Jurkat, Clone E6-1 (cell line): ENCODE results near the gene SLC2A4RG.
"Not testable (repeated sequence)": the region's sequence is repeated elsewhere in the genome, so short reads cannot be mapped to it uniquely, and the experiment has no call there.

Source experiments
- DNase-seq: peaks from one replicate; pipeline ENCODE4 v3.0.0-alpha.2; 2011; ENCODE audit warnings: low read depth, low spot score
- H3K4me3 ChIP-seq: 2 replicates; pipeline ENCODE4 v1.5.1; 2011; ENCODE audit warnings: mild to moderate bottlenecking, low read length, control low read depth, moderate library complexity

The SLC2A4RG gene

DNA sequence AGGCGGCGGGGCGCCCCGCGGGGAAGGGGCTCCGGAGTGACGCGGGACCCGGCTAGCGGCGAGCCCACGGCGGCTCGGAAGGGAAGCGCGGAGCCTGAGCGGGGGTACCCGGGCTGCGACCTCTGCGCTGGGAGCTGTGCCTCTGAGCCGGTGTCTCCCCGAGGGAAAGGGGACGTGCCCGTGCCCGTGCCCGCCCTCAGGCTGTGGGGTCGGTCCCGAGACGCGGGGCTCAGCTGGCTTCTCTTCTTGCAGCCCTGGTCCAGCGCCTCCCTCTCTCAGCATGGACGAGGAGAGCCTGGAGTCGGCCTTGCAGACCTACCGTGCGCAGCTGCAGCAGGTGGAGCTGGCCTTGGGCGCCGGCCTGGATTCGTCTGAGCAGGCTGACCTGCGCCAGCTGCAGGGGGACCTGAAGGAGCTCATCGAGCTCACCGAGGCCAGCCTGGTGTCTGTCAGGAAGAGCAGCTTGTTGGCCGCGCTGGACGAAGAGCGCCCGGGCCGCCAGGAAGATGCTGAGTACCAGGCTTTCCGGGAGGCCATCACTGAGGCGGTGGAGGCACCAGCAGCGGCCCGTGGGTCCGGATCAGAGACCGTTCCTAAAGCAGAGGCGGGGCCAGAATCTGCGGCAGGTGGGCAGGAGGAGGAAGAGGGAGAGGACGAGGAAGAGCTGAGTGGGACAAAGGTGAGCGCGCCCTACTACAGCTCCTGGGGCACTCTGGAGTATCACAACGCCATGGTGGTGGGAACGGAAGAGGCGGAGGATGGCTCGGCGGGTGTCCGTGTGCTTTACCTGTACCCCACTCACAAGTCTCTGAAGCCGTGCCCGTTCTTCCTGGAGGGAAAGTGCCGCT, 31.1 kb upstream of the SLC2A4RG start:
- peak overlapping the region; percentile 84 for H3K4me3 ChIP-seq
- no peak for DNase-seq

DNA sequence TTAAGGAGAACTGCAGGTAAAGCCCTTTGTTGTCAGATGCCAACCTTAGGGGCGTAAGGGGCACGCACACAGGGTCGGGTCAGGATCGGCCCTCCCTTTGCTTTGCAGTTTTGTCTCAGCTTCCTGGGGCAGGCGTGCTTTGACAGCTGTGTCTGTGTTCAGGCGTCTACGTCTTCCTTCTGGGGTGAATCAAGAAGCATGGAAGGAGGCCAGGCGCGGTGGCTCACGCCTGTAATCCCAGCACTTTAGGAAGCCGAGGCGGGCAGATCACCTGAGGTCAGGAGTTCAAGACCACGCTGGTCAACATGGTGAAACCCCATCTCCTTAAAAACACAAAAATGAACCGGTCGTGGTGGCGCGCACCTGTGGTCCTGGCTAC, 30.4 kb upstream of the SLC2A4RG start:
- DNase-seq, result no peak
- H3K4me3 ChIP-seq, result peak overlapping the region; percentile 84

DNA sequence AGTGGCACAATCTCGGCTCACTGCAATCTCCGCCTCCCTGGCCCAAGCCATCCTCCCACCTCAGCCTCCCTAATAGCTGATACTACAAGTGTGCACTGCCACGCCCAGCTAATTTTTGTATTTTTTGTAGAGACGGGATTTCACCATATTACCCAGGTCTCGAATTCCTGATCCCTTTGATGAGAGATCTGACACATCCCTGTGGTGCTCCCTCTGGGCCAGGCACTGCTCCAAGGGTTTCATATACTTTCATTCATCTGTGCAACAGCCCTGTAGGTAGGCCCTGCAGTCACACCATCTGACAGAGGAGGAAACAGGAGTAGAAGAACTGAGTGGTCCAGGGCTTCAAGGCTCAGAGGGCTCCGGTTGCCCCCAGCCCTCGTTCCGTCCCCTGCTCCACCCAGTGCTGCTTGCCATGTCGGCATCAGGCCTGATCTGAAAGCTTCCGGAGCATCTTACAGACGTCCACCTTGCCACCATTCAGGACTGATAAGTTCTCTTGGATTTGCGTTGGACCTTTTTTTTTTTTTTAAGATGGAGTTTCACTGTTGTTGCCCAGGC, 28.4 kb upstream of the SLC2A4RG start:
- DNase-seq, result no peak
- no peak overlapping the region for H3K4me3 ChIP-seq

DNA sequence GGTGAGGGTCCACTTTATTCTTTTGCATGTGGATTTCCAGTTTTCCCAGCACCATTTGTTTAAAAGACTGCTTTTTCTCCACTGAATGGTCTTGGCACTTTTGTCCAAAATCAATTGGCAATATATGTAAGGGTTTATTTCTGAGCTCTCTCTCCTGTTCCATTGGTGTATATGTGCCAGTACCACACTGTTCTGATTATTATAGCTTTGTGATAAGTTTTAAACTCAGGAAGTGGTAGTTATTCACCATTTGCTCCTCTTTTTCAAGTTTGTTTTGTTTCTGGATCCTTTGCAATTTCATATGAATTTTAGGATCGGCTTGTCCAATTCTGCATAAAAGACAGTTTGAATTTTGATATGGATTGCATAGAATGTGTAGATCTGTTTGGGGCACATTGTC, 27.4 kb upstream of the SLC2A4RG start:
- DNase-seq, result no peak
- H3K4me3 ChIP-seq, result no peak overlapping the region

DNA sequence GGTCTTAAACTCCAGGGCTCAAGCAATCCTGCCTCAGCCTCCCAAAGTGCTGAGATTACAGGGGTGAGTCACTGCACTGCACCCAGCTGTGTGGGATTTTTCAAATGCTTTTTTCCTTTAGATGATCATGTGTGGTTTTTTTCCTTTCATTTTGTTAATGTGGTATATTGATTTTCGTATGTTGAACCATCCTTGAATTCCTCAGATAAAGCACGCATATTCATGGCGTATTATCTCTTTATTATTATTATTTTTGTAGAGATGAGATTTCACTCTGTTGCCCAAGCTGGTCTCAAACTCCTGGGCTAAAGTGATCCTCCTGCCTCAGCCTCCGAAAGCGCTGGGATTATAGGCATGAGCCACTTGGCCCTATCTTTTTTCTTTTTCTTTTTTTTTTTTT, 24.7 kb upstream of the SLC2A4RG start:
- DNase-seq, result no peak
- H3K4me3 ChIP-seq, result no peak overlapping the region

DNA sequence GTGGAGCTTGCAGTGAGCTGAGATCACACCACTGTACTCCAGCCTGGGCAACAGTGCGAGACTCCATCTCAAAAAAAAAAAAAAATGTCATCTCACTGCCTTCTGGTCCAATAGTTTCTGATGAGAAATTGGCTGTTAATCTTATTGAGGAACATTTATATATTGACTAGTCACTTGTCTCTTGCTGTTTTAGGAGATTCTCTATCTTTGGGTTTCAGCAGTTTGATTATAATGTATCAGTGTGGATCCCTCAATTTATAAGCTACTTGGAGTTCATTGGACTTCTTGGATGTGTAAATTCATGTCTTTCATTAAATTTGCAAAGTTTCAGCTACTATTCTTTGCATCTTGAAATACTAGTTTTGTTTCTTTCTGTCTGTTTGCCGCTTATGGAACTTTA, 20.6 kb upstream of the SLC2A4RG start:
- DNase-seq, result no peak
- H3K4me3 ChIP-seq, result no peak overlapping the region

DNA sequence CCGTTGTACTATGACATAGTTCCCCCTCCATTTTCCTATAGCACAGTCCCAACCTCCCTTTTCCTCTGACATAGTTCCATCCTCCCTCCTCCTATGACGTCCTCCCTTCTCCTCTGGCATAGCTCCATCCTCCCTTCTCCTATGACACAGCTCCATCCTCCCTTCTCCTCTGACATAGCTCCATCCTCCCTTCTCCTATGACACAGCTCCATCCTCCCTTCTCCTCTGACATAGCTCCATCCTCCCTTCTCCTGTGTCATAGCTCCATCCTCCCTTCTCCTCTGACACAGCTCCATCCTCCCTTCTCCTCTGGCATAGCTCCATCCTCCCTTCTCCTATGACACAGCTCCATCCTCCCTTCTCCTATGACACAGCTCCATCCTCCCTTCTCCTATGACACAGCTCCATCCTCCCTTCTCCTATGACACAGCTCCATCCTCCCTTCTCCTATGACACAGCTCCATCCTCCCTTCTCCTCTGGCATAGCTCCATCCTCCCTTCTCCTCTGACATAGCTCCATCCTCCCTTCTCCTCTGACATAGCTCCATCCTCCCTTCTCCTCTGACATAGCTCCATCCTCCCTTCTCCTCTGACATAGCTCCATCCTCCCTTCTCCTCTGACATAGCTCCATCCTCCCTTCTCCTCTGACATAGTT, 16.5 kb upstream of the SLC2A4RG start:
- H3K4me3 ChIP-seq, DNase-seq: not testable (repeated sequence)

DNA sequence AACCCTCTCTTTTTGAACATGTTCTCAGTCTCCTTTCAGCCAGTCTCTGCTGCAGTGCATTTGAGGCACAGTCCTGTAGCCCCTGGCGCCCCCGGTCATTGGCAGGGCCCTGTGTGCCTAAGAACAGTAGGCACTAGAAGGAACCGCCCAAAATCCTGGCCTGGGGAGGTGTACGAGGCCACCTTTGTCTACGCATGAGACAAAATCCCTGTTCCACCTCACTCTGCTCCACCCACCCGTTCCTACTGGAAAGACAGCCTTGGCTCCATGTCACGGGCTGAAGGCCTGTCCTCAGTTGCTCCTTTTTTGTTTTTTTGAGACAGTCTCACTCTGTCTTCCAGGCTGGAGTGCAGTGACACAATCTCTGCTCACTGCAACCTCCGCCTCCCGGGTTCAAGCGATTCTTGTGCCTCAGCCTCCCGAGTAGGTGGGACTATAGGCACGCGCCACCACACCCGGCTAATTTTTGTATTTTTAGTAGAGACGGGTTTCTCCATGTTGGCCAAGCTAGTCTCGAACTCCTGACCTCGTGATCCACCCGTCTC, 9.3 kb upstream of the SLC2A4RG start:
- not testable (repeated sequence) for DNase-seq, H3K4me3 ChIP-seq

DNA sequence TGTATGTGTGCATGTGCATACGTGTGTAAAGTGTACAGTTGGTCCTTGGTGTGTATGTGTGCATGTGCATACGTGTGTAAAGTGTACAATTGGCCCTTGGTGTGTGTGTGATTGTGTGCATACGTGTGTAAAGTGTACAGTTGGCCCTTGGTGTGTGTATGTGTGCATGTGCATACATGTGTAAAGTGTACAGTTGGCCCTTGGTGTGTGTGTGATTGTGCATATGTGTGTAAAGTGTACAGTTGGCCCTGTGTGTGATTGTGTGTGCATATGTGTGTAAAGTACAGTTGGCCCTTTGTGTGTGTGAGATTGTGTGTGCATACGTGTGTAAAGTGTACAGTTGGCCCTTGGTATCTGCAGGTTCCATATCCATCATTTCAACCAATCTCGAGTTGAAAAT, 8.2 kb upstream of the SLC2A4RG start:
- no peak for DNase-seq
- peak overlapping the region; percentile 40 for H3K4me3 ChIP-seq

DNA sequence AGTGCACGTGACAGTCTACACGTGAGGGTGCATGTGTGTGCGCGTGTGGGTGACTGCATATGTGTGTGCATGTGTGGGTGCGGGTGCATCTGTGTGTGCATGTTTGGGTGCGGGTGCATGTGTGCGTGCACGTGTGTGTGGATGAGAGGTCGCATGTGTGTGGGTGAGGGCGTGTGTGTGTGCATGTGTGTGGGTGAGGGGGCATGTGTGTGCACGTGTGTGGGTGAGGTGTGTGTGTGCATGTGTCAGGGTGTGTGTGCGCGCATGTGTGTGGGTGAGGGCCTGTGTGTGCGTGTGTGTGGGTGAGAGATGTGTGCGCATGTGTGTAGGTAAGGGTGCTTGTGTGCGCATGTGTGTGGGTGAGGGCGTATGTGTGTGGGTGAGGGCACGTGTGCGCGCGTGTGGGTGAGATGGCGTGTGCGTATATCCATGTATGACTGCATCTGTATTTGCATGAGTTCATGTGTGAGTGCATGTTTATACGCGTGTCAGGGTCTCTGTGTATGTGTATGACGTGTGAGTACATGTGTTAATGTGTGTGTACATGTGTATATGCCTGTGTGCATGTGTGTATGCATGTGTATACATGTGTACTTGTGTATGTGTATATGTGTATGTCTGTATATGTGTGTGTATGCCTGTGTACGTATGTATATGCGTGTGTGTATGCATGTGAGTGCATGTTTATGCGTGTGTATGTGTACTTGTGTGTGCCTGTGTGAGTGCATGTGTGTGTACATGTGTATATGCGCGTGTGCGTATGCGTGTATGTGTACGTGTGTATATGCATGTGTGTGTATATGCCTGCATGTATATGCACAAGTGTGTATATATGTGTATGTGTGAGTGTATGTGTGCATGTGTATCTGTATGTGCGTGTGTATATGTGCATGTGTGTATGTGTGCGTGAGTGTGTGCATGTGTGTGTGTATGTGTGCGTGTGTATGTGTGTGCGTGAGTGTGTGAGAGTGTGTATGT, 7.2 kb upstream of the SLC2A4RG start:
- no peak for DNase-seq
- no peak overlapping the region for H3K4me3 ChIP-seq

DNA sequence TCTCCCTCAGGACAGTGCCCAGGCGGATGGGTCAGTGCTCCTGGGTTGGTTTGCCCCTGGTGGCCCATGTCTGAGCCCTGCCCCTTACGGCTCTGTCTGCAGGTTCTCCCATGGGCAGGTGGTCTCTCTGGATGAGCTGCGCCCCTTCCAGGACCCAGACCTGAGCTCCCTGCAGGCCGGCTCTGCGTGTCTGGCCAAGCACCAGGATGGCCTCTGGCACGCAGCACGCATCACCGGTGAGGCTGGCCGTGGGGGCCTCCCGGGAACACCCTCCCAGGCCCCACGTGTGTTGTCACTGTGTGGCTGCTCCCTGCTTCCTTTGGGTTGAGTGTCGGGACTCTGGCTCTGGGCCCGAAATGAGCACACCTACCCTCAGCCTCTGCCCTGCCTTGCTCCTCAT, 6.5 kb upstream of the SLC2A4RG start:
- DNase-seq, result no peak
- H3K4me3 ChIP-seq, result no peak overlapping the region

DNA sequence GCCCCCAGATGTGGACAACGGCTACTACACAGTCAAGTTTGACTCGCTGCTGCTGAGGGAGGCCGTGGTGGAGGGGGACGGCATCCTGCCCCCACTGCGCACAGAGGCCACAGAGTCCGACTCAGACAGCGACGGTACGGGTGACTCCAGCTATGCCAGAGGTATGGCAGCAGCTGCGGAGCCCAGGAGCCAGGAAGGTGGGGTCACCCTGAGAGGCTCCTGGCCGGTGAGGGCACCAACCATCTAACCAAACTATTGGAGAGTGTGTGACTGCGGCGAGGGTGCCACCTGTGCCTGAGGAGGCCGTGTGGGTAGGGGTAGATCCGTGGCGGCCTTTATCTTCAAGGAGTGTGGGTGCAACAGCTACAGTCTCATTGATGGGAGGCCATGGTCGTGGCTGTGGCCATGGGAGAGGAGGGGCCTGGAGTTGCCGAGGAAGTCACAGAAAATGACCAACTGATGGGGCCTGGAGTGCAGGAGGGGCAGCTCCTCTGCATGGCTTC, 5.9 kb upstream of the SLC2A4RG start:
- H3K4me3 ChIP-seq, result no peak overlapping the region
- no peak for DNase-seq

DNA sequence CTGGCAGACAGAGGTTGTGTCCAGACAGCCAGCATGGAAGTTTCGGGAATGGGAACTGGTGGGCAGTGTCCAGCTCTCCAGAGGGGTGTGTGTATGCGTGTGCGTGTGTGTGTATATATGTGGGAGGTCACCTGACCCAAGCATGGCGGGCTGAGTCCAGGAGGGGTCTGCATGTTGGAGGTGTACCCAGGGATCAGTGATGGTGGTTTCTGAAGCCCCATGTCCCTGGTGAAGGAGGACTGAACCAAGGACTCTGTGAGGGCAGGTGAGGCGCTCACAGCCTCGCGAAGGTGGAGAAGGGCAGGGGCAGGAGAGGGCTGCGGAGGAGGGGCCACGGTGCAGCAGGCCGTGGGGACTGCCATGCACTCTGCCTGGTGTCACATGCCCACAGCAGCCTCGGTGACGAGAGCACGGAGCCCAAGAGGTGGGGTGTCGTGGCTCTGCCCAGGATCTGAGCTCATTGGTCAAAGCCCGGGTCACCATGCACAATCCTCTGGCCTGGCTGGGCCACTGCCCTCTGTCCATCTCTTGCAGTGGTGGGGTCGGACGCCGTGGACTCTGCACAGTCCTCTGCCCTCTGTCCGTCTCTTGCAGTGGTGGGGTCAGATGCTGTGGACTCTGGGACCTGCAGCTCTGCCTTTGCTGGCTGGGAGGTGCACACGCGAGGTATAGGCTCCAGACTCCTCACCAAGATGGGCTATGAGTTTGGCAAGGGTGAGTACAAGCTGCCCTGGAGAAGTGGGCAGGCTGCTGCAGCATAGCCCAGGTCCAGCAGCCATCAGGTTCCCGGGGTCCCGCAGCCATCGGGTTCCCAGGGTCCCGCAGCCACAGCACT, 5.2 kb upstream of the SLC2A4RG start:
- no peak for DNase-seq
- no peak overlapping the region for H3K4me3 ChIP-seq

DNA sequence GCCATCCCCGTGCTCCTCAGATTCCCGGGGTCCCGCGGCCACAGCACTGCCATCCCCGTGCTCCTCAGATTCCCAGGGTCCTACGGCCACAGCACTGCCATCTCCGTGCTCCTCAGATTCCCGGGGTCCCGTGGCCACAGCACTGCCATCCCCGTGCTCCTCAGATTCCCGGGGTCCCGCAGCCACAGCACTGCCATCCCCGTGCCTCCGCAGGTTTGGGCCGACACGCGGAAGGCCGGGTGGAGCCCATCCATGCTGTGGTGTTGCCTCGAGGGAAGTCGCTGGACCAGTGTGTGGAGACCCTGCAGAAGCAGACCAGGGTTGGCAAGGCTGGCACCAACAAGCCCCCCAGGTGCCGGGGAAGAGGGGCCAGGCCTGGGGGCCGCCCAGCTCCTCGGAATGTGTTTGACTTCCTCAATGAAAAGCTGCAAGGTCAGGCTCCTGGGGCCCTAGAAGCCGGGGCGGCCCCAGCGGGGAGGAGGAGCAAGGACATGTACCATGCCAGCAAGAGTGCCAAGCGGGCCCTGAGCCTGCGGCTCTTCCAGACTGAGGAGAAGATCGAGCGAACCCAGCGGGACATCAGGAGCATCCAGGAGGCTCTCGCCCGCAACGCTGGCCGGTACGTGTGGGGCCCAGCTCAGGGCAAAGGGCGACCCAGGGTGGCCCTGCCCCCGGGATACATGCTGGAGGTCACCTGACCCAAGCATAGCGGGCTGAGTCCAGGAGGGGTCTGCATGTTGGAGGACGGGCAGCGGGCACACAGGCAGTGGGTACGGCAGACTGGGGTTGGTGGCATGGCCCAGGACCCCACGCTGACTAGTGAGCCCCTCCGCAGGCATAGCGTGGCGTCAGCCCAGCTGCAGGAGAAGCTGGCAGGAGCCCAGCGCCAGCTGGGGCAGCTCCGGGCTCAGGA, 4.4 kb upstream of the SLC2A4RG start:
- no peak for DNase-seq
- H3K4me3 ChIP-seq, result 0 out of 2 replicates have a peak overlapping the region, but pooled peaks have one; percentile 93

DNA sequence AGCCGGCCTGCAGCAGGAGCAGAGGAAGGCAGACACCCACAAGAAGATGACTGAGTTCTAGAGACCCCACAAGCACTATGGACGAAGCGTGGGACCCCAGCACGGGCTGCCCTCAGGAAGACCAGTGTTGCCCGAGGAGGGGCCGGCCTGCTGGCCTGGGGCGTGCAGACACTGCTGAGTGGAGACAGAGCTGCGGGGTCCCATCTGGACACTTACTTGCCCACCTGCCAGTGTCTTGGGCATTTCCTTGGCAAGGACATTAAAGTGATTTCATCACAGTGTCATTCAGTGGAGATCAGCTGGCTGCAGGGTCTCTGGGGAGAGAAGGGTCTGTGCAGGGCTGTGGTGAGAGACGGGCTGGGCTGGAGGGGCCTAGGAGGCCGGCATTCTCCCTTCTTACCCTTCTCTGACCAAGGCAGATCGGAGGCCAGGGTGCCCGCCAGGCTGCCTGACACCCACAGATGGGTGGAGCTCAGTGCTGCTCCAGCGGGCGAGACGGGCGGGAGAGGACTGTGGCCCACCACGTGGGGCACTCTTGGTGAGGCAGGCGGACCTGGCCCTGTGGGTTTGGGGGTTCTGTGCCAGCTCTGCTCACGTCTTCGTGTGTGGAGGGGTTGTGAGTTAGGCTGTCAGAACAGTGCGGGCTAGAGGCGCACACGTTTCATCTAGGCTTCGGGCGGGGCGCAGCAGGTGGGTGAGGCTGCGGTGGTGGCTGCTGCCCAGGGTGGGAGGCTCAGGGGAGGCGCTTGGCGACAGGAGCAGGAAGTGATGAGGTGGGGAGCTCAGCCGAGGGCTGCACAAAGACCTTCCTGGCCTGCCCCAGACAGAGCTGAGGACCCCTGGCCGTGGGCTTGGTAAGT, 3.5 kb upstream of the SLC2A4RG start, which contains the start of gene LIME1:
LIME1 (plus strand) TSS at position 806 of the 860 bp plus-strand sequence. CDS start 886 bp downstream, outside the sequence.
- peak within 1 kb of the TSS; percentile 93 for H3K4me3 ChIP-seq
- DNase-seq, result peak; percentile 90
